AG08396 (cell line): ENCODE data around the gene PAQR5.
A peak's percentile ranks its signal among the peaks of the same experiment; 100 is the strongest.

Experiments used
- DNase-seq: peaks from one replicate; pipeline ENCODE4 v3.0.0; 2012; ENCODE audit warnings: low spot score, mixed read lengths

The PAQR5 gene

GRCh38 chr15:69392352-69392751, 93.6 kb downstream of the PAQR5 start:
- no peak for DNase-seq

- DNase-seq = no peak
Observed at GRCh38 chr15:69393831-69394491, 95.2 kb downstream of the PAQR5 start.

GRCh38 chr15:69394556-69395282, 96.0 kb downstream of the PAQR5 start:
- peak; percentile 89 for DNase-seq

GRCh38 chr15:69395460-69395859, 96.7 kb downstream of the PAQR5 start:
- DNase-seq = no peak

- DNase-seq = no peak
Observed at GRCh38 chr15:69395991-69396390, 97.3 kb downstream of the PAQR5 start.

- peak; percentile 62 for DNase-seq
Observed at GRCh38 chr15:69398491-69398891, 99.8 kb downstream of the PAQR5 start.

GRCh38 chr15:69400850-69401249, 102.1 kb downstream of the PAQR5 start:
- DNase-seq = no peak

GRCh38 chr15:69402816-69403215, 104.1 kb downstream of the PAQR5 start:
- DNase-seq = no peak

GRCh38 chr15:69403594-69403993, 104.9 kb downstream of the PAQR5 start:
- peak; percentile 62 for DNase-seq

- no peak for DNase-seq
Observed at GRCh38 chr15:69405110-69405509, 106.4 kb downstream of the PAQR5 start.

GRCh38 chr15:69407719-69408400, 109.1 kb downstream of the PAQR5 start:
- DNase-seq = no peak

- no peak for DNase-seq
Observed at GRCh38 chr15:69408841-69409240, 110.1 kb downstream of the PAQR5 start.

- DNase-seq = no peak
Observed at GRCh38 chr15:69410248-69410874, 111.6 kb downstream of the PAQR5 start.

- no peak for DNase-seq
Observed at GRCh38 chr15:69412274-69412673, 113.6 kb downstream of the PAQR5 start.

GRCh38 chr15:69412701-69413100, 114.0 kb downstream of the PAQR5 start:
- DNase-seq = no peak

GRCh38 chr15:69413822-69414700, 115.3 kb downstream of the PAQR5 start, which contains the start of gene KIF23:
KIF23 (plus strand) TSS chr15:69414349; CDS start chr15:69414466, 117 bp downstream.
- peak; percentile 97 for DNase-seq

GRCh38 chr15:69414701-69415167, 116.0 kb downstream of the PAQR5 start:
- DNase-seq = peak; percentile 87

GRCh38 chr15:69415381-69415780, 116.7 kb downstream of the PAQR5 start:
- DNase-seq = no peak

GRCh38 chr15:69417581-69417980, 118.9 kb downstream of the PAQR5 start:
- DNase-seq = no peak

- DNase-seq = no peak
Observed at GRCh38 chr15:69421498-69421897, 122.8 kb downstream of the PAQR5 start.

GRCh38 chr15:69422336-69422895, 123.7 kb downstream of the PAQR5 start:
- DNase-seq = no peak
